ENCODE measurements around the gene CDC42EP1.
"Not testable (repeated sequence)": the region's sequence is repeated elsewhere in the genome, so short reads cannot be mapped to it uniquely, and the experiment has no call there.

The CDC42EP1 gene

DNA sequence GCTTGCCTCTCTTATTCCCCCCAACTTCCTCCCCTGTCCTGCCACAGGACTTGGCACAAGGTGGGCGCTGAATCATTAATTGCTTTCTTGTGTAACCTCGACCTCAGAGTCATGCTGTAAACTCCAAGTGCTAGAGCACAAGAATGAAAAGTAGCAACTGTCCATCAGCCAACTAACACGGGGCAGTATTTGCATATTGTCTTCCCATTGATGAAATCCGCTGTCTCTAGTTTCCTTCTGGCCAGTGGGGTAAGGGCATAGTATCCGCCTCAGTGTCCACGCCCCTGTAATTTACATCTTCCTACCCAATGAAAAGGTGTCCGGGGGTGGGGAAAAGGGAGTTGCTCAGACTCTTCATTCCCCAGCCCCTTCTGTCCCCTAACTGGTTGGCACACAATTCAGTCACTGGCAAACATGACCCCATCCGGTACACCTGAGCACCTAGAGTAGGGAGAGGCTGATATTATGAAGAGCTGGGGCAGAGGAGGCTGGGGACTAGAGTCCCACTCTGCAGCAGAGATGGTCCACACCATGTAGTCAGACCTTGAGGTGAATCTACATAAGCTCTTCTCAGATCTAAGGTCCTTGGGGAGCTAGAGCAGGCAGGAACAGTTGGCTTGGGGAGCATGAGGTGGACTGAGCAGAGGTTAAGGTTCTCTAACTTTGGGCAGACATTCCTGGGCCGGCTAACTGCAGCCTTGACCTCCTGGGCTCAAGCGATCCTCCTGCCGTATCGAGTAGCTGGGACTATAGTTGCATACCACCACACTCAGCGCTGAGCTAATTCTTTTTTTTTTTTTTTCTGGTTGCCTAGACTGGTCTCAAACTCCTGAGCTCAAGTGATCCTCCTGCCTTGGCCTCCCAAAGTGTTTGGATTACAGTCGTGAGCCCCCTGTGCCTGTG lies 41.5 kb downstream of the CDC42EP1 start:
- Histone ChIP-seq H3K36me3 (ENCODE audit: control insufficient read depth in 1 of 2, insufficient read depth in 2 of 2, low read length in 2 of 2) (no peaks in the 10 kb centered on the region), H3K4me1 (ENCODE audit: control insufficient read depth in 1 of 2, insufficient read depth in 2 of 2, low read length in 2 of 2) (peaks cover 16 to 26% of the 10 kb centered on the region in 2 donors), H3K27me3 (ENCODE audit: control insufficient read depth in 1 of 2, insufficient read depth in 2 of 2, low read length in 2 of 2) (no peaks in the 10 kb centered on the region), H3K4me3 (ENCODE audit: low read depth in 1 of 2, low read length in 2 of 2) (peak overlapping the region; percentile 1 to 51), H3K9ac (ENCODE audit: low read depth in 1 of 2, low read length in 2 of 2) (peak overlapping the region; percentile 35 to 57), H3K9me3 (ENCODE audit: control insufficient read depth in 1 of 2, low read length in 2 of 2) (no peaks in the 10 kb centered on the region), H3K27ac (ENCODE audit: low read depth, low read length) (no peak overlapping the region)

DNA sequence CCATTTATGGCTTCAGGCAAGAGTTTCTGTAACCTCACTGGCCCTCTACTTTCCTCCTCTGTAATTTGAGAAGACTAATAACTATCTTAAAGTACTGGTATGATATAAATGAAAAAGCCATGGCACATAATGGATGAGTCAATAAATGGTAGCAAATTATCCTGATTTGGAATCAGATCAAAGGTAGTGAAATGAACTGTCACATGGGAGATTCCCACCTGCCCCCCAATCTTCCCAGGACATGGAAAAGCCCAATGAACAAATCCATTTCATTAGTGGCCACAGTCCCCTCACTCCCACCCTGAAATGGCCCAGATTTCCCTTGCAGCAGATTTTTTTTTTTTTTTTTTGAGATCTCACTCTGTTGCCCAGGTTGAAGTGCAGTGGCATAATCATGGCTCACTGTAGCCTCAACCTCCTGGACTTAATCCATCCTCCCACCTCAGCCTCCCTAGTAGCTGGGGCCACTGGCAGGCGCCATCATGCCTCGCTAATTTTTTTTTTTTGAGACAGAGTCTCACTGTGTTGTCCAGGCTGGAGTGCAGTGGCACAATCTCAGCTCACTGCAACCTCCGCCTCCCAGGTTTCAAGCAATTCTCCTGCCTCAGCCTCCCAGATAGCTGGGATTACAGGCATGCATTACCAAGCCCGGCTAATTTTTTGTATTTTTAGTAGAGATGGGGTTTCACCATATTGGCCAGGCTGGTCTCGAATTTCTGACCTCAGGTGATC lies 42.4 kb downstream of the CDC42EP1 start:
- not testable (repeated sequence) for H3K36me3 ChIP-seq (ENCODE audit: control insufficient read depth in 1 of 2, insufficient read depth in 2 of 2, low read length in 2 of 2); H3K9me3 ChIP-seq (ENCODE audit: control insufficient read depth in 1 of 2, low read length in 2 of 2); H3K4me3 ChIP-seq (ENCODE audit: low read depth in 1 of 2, low read length in 2 of 2); H3K27ac ChIP-seq (ENCODE audit: low read depth, low read length); H3K27me3 ChIP-seq (ENCODE audit: control insufficient read depth in 1 of 2, insufficient read depth in 2 of 2, low read length in 2 of 2); H3K9ac ChIP-seq (ENCODE audit: low read depth in 1 of 2, low read length in 2 of 2)
- peaks cover 16 to 28% of the 10 kb centered on the region in 2 donors for H3K4me1 ChIP-seq (ENCODE audit: control insufficient read depth in 1 of 2, insufficient read depth in 2 of 2, low read length in 2 of 2)

DNA sequence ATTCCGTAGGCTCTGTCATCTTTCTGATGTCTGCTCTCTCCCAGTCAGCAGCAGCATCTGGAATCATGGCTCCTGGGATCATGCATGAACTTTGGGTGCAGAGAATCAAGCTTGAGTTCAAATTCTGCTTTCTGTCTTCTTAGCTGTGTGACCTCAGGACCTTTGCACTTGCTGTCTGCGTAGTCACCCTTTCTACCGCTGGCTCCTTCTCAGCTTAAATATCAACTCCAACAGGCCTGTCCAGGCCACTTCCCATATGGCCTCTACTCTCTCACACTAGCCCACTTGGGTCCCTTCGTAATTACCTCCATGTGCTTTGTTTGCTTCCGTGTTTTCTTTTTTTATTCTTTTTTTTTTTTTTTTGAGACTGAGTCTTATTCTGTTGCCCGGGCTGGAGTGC lies 43.8 kb downstream of the CDC42EP1 start:
- Histone ChIP-seq H3K36me3 (ENCODE audit: control insufficient read depth in 1 of 2, insufficient read depth in 2 of 2, low read length in 2 of 2) (no peaks in the 10 kb centered on the region), H3K27me3 (ENCODE audit: control insufficient read depth in 1 of 2, insufficient read depth in 2 of 2, low read length in 2 of 2) (no peaks in the 10 kb centered on the region), H3K9ac (ENCODE audit: low read depth in 1 of 2, low read length in 2 of 2) (no peak overlapping the region), H3K4me3 (ENCODE audit: low read depth in 1 of 2, low read length in 2 of 2) (no peak overlapping the region), H3K27ac (ENCODE audit: low read depth, low read length) (no peak overlapping the region), H3K9me3 (ENCODE audit: control insufficient read depth in 1 of 2, low read length in 2 of 2) (no peaks in the 10 kb centered on the region), H3K4me1 (ENCODE audit: control insufficient read depth in 1 of 2, insufficient read depth in 2 of 2, low read length in 2 of 2) (peaks cover 14 to 24% of the 10 kb centered on the region in 2 donors)

DNA sequence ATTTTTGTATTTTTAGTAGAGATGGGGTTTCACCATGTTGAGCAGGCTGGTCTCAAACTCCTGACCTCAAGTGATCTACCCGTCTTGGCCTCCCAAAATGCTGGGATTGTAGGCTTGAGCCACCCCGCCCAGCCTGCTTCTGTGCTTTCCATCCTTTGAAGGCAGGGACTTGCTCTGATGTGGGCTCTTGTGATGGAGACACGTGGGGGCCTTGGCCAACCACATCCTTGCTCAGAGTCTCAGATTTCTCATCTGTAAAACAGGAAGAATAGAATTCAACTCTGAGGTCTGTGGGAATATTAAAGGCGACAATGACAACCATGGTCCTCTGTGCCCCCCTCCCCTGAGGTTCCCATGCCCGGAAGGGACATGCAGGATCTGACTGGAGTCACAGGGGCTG lies 44.6 kb downstream of the CDC42EP1 start:
- Histone ChIP-seq H3K4me1 (ENCODE audit: control insufficient read depth in 1 of 2, insufficient read depth in 2 of 2, low read length in 2 of 2) (peaks cover 13 to 27% of the 10 kb centered on the region in 2 donors), H3K36me3 (ENCODE audit: control insufficient read depth in 1 of 2, insufficient read depth in 2 of 2, low read length in 2 of 2) (no peaks in the 10 kb centered on the region), H3K27ac (ENCODE audit: low read depth, low read length) (no peak overlapping the region), H3K9ac (ENCODE audit: low read depth in 1 of 2, low read length in 2 of 2) (no peak overlapping the region), H3K9me3 (ENCODE audit: control insufficient read depth in 1 of 2, low read length in 2 of 2) (no peaks in the 10 kb centered on the region), H3K4me3 (ENCODE audit: low read depth in 1 of 2, low read length in 2 of 2) (no peak overlapping the region), H3K27me3 (ENCODE audit: control insufficient read depth in 1 of 2, insufficient read depth in 2 of 2, low read length in 2 of 2) (no peaks in the 10 kb centered on the region)

DNA sequence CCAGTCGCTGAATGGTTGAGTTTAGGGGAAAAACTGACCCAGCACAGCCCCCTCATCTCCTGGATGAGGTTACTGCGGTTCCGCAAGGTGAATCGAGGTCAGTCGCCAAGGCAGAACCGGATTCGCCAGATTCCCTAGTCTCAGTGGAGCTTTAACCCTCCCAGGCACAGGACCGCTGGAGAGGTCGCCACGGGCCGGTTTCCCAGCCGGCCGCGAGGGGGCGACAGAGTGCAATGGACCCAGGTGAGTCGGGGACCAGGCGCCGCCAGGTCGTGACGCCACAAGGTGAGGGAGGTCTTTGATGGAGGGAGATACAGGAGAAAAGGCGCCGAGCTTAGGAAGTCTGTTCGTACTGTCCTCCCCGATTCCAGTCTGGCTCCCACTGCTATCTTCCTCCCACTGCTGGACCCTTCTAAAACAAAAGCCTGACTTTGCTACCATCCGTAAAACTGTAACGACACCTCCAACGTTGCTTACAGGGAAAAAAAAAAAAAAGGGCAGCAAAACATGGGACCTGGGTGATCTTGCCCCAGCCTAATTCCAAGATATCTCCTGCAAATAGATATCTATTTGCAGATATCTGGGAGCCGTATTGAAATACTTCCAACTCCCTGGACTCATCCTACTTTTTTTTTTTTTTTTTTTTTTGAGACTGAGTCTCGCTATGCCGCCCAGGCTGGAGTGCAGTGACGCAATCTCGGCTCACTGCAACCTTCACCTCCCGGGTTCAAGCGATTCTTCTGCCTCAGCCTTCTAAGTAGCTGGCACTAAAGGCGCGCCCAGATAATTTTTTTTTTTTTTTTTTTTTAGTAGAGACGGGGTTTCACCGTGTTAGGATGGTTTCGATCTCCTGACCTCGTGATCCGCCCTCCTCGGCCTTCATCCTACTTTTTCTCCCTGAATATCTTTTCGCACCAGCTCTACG lies 47.0 kb downstream of the CDC42EP1 start:
- Histone ChIP-seq H3K27ac (ENCODE audit: low read depth, low read length) (peak overlapping the region; percentile 20), H3K4me1 (ENCODE audit: control insufficient read depth in 1 of 2, insufficient read depth in 2 of 2, low read length in 2 of 2) (peaks cover 14 to 24% of the 10 kb centered on the region in 2 donors), H3K9ac (ENCODE audit: low read depth in 1 of 2, low read length in 2 of 2) (peak overlapping the region; percentile 25 to 58), H3K9me3 (ENCODE audit: control insufficient read depth in 1 of 2, low read length in 2 of 2) (no peaks in the 10 kb centered on the region), H3K36me3 (ENCODE audit: control insufficient read depth in 1 of 2, insufficient read depth in 2 of 2, low read length in 2 of 2) (no peaks in the 10 kb centered on the region), H3K4me3 (ENCODE audit: low read depth in 1 of 2, low read length in 2 of 2) (peak overlapping the region; percentile 76 to 89), H3K27me3 (ENCODE audit: control insufficient read depth in 1 of 2, insufficient read depth in 2 of 2, low read length in 2 of 2) (no peaks in the 10 kb centered on the region)

DNA sequence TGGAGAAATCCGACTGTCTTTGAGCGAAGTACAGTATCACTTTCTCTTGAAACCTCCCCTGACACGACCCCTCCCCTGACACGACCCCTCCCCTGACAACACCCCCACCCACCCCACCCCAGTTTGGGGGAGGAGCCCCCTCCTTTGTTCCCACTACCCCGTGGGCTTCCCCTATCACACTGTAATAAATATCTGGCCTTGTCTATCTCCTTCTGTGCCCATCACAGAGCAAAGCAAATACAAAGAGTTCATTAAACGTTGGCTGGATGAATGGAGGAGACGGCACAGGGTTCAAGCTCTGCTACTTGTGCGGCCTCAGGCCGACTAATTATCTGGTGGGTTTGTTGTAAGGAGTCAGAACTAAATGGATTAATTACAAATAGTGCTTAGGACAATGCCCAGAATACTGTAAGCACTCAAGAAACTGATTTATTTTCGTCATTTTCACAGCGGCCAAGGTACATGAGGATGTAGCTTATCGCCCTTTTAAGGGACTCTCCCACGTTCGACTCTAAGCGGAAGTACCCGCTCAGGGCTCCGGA lies 47.7 kb downstream of the CDC42EP1 start:
- H3K36me3 ChIP-seq (ENCODE audit: control insufficient read depth in 1 of 2, insufficient read depth in 2 of 2, low read length in 2 of 2): peaks cover 0 to under 1% of the 10 kb centered on the region in 2 donors
- peak overlapping the region; percentile 89 to 95 for H3K4me3 ChIP-seq (ENCODE audit: low read depth in 1 of 2, low read length in 2 of 2)
- H3K9ac ChIP-seq (ENCODE audit: low read depth in 1 of 2, low read length in 2 of 2): peak overlapping the region; percentile 56 to 75
- H3K27me3 ChIP-seq (ENCODE audit: control insufficient read depth in 1 of 2, insufficient read depth in 2 of 2, low read length in 2 of 2): no peaks in the 10 kb centered on the region
- H3K4me1 ChIP-seq (ENCODE audit: control insufficient read depth in 1 of 2, insufficient read depth in 2 of 2, low read length in 2 of 2): peaks cover 14 to 24% of the 10 kb centered on the region in 2 donors
- H3K9me3 ChIP-seq (ENCODE audit: control insufficient read depth in 1 of 2, low read length in 2 of 2): no peaks in the 10 kb centered on the region
- H3K27ac ChIP-seq (ENCODE audit: low read depth, low read length): peak overlapping the region; percentile 94

DNA sequence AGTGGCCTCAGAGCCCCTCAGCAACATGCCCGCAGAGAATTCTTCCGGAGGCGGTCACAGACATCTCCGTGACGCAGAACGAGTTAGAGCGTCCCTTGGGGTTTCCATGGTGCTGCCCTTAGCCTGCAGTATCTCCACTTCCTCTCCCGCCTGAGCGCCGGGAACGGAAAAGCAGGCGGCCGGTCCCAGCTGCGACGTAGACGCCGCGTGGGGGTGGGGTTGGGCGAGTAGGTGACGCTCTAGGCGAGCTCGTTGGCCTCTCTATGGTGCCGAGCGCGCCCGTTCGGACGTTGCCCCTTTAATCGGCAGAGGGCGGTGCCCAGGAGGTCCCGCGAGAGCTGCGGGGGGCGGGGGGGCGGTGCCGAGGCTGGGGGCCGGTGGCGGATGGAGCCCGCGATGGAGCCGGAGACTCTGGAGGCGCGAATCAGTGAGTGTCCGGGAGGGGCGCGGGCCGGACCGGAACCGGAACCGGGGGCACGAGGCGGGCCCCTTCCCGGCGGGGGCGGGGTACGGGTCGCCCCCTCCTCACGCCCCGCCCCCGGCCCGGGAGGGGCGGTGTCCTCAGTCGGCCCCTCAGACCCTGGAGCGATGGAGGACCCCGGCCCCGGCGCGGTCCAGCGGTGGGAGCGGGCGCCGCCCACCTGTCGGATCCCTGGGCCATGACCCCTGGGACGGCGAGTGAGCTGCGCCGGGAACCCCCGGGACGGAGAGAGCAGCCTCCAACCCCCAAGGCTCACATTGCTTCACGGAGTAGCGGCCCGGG lies 48.4 kb downstream of the CDC42EP1 start, which contains the start of gene GGA1:
TSS of gene GGA1 (plus strand) at position 358 of the 763 bp plus-strand sequence. CDS start at position 385, 27 bp downstream.
- H3K4me1 ChIP-seq (ENCODE audit: control insufficient read depth in 1 of 2, insufficient read depth in 2 of 2, low read length in 2 of 2): peaks cover 14 to 24% of the 10 kb centered on the region in 2 donors
- peak within 1 kb of the TSS; percentile 94 for H3K27ac ChIP-seq (ENCODE audit: low read depth, low read length)
- peaks cover 0 to 2% of the 10 kb centered on the region in 2 donors for H3K36me3 ChIP-seq (ENCODE audit: control insufficient read depth in 1 of 2, insufficient read depth in 2 of 2, low read length in 2 of 2)
- H3K4me3 ChIP-seq (ENCODE audit: low read depth in 1 of 2, low read length in 2 of 2): peak within 1 kb of the TSS; percentile 89 to 95
- H3K9me3 ChIP-seq (ENCODE audit: control insufficient read depth in 1 of 2, low read length in 2 of 2): no peaks in the 10 kb centered on the region
- H3K9ac ChIP-seq (ENCODE audit: low read depth in 1 of 2, low read length in 2 of 2): peak within 1 kb of the TSS; percentile 75 to 86
- H3K27me3 ChIP-seq (ENCODE audit: control insufficient read depth in 1 of 2, insufficient read depth in 2 of 2, low read length in 2 of 2): no peaks in the 10 kb centered on the region

DNA sequence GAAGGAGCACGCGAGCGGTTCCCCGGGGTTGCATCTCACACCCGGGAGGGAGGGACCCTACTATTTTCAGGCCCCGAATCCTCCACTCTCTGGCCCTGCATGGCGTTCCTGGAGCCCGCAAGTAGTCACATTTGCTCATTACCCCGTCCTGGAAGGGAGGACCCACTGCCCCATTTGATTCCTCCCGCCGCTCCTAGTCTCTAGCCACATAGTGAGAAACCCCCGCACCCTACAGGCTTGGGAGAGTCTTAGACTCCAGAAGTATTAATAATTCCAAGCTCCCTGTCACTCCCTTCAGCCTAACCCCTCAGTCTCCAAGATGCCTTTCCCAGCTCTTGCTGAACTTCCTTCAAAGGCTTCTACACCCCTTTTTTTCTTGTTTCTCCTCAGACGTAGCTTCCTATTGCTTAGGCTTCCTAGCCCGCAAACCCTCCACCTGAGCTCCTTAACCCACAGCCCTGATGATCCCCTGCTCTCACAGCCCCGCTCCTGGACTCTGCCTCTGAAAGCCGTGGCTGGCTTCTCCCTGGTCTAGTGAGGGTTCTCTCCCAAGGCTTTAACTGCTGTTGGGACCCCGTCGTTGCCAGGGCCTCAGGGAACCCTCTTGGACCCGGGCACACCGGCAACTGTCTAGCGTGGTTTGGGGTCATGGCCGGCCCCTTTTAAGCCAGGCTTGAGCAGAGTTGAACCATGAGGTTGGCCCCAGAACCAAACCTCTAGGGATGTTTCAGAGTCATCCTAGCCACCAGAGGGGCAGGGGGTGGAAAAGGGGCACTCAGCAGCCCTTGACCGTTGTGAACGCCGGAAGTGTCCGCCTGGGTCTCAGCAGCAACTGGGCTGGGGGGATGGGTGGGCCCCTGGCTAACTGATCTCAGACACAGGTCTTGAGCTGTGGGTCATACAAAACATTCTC lies 49.2 kb downstream of the CDC42EP1 start:
- H3K4me1 ChIP-seq (ENCODE audit: control insufficient read depth in 1 of 2, insufficient read depth in 2 of 2, low read length in 2 of 2): peaks cover 14 to 24% of the 10 kb centered on the region in 2 donors
- H3K9me3 ChIP-seq (ENCODE audit: control insufficient read depth in 1 of 2, low read length in 2 of 2): no peaks in the 10 kb centered on the region
- H3K36me3 ChIP-seq (ENCODE audit: control insufficient read depth in 1 of 2, insufficient read depth in 2 of 2, low read length in 2 of 2): peaks cover 5 to 6% of the 10 kb centered on the region in 2 donors
- no peaks in the 10 kb centered on the region for H3K27me3 ChIP-seq (ENCODE audit: control insufficient read depth in 1 of 2, insufficient read depth in 2 of 2, low read length in 2 of 2)
- peak overlapping the region; percentile 94 for H3K27ac ChIP-seq (ENCODE audit: low read depth, low read length)
- peak overlapping the region; percentile 75 to 86 for H3K9ac ChIP-seq (ENCODE audit: low read depth in 1 of 2, low read length in 2 of 2)
- peak overlapping the region; percentile 89 to 95 for H3K4me3 ChIP-seq (ENCODE audit: low read depth in 1 of 2, low read length in 2 of 2)
